GM23248 (cell line): ENCODE results near the gene SKAP2. TPM values are rescaled to one million over a fixed set of nuclear protein-coding genes. Genes with fewer than 3 reads are reported as not detected.

Experiments used
- DNase-seq: peaks from one replicate; pipeline ENCODE4 v3.0.0-alpha.2; 2015
- H2AFZ ChIP-seq: fragments of 200-600 bp; sonication (generic); 2 replicates; pipeline ENCODE4 v1.6.1; 2016; ENCODE audit warnings: antibody characterized with exemption
- H3F3A ChIP-seq: fragments of 200-600 bp; sonication (generic); 2 replicates; pipeline ENCODE4 v1.6.1; 2016; ENCODE audit warnings: mild to moderate bottlenecking, antibody characterized with exemption, mixed run types; ENCODE audit not compliant: insufficient read depth
- H3K27ac ChIP-seq: fragments of 200-600 bp; sonication (generic); 2 replicates; pipeline ENCODE4 v1.5.1; 2016; ENCODE audit warnings: mild to moderate bottlenecking
- H3K27me3 ChIP-seq: fragments of 200-600 bp; sonication (generic); replicated peaks from 2 replicates; pipeline ENCODE4 v1.6.1; 2016; ENCODE audit warnings: mild to moderate bottlenecking; ENCODE audit not compliant: insufficient read depth
- H3K36me3 ChIP-seq: fragments of 200-600 bp; sonication (generic); 2 replicates; pipeline ENCODE4 v1.6.1; 2016; ENCODE audit warnings: low read depth, mild to moderate bottlenecking
- H3K4me1 ChIP-seq: fragments of 200-600 bp; sonication (generic); 2 replicates; pipeline ENCODE4 v1.6.1; 2016; ENCODE audit warnings: mild to moderate bottlenecking; ENCODE audit not compliant: insufficient read depth
- H3K4me2 ChIP-seq: fragments of 200-600 bp; sonication (generic); one replicate; pipeline ENCODE4 v1.6.1; 2016; ENCODE audit warnings: mild to moderate bottlenecking; ENCODE audit not compliant: unreplicated experiment
- H3K4me3 ChIP-seq: fragments of 200-600 bp; sonication (generic); 2 replicates; pipeline ENCODE4 v1.5.1; 2016; ENCODE audit warnings: mild to moderate bottlenecking
- H3K79me2 ChIP-seq: fragments of 200-600 bp; sonication (generic); 2 replicates; pipeline ENCODE4 v1.6.1; 2016; ENCODE audit warnings: mild to moderate bottlenecking; ENCODE audit not compliant: insufficient read depth
- H3K9ac ChIP-seq: fragments of 200-600 bp; sonication (generic); 2 replicates; pipeline ENCODE4 v1.6.1; 2016; ENCODE audit warnings: mild to moderate bottlenecking
- H3K9me2 ChIP-seq: fragments of 200-600 bp; sonication (generic); 2 replicates; pipeline ENCODE4 v1.6.1; 2016; ENCODE audit warnings: mixed run types, mild to moderate bottlenecking, moderate library complexity; ENCODE audit not compliant: insufficient read depth
- H3K9me3 ChIP-seq: fragments of 200-600 bp; sonication (generic); one replicate; pipeline ENCODE4 v1.6.1; 2017; ENCODE audit warnings: low read depth
- H4K20me1 ChIP-seq: fragments of 200-600 bp; sonication (generic); 2 replicates; pipeline ENCODE4 v1.6.0; 2016; ENCODE audit not compliant: insufficient read depth
- EZH2 ChIP-seq: fragments of 200-600 bp; sonication (generic); IDR thresholded peaks from 2 replicates; pipeline ENCODE4 v1.6.1; 2018; ENCODE audit warnings: antibody characterized with exemption, mild to moderate bottlenecking; ENCODE audit not compliant: insufficient read depth, poor library complexity, severe bottlenecking
- EZH2phosphoT487 ChIP-seq: fragments of 200-600 bp; sonication (generic); IDR thresholded peaks from 2 replicates; pipeline ENCODE4 v1.6.1; 2018; ENCODE audit warnings: antibody characterized with exemption, moderate library complexity, mild to moderate bottlenecking, low read depth; ENCODE audit not compliant: insufficient read depth
- WGBS, 2 experiments: methylation state at CpG; one replicate each; pipeline ENCODE4 v1.1.6; 2015 to 2017; ENCODE audit warnings: low lambda C conversion rate in 2 of 2, low coverage in 1 of 2; ENCODE audit errors: missing lambda C conversion rate in 2 of 2; 5-methylcytosine and 5-hydroxymethylcytosine counted together
- in situ Hi-C: fragments of 300-500 bp; cut with MboI; formaldehyde crosslinking; loops from 2 replicates; pipeline ENCODE4 v1.15.0; 2020
- polyA plus RNA-seq: library from polyadenylated mRNA; unstranded; fragments of >200 nt; fragmentation: Nextera tagmentation; extraction: Ambion mirVana; gene quantifications from 2 replicates; pipeline ENCODE4 v1.2.1, GENCODE V29; 2016
- total RNA-seq: library from RNA; depleted of rRNA; stranded (reverse); fragments of >200 nt; shearing (Covaris generic); gene quantifications from 2 replicates; pipeline ENCODE4 v1.2.3, GENCODE V29; 2014

Gene SKAP2
- total and polyA plus RNA-seq, 2 experiments from 2014 or later: 18.7 to 28.9 TPM

GRCh38 chr7:26627891-26628341, 236.5 kb downstream of the SKAP2 start:
- no peak for DNase-seq
- TF ChIP-seq EZH2phosphoT487 (no peak), EZH2 (no peak)
- Histone ChIP-seq H3K4me1 (no peaks in the 10 kb centered on the region), H3K4me3 (no peak overlapping the region), H3K79me2 (no peaks in the 10 kb centered on the region), H3K27me3 (no peaks in the 10 kb centered on the region), H3K9ac (no peak overlapping the region), H3K9me2 (no peaks in the 10 kb centered on the region), H3K4me2 (no peak overlapping the region), H2AFZ (no peak overlapping the region), H3K9me3 (no peaks in the 10 kb centered on the region), H3K27ac (no peak overlapping the region), H3K36me3 (no peaks in the 10 kb centered on the region), H3F3A (no peaks in the 10 kb centered on the region), H4K20me1 (no peaks in the 10 kb centered on the region)
- in situ Hi-C loops: no loop called here
- WGBS, 2 experiments: 64 to 66% methylated on average over 11 of the region's 11 CpGs

- Histone ChIP-seq H3K27ac (no peak overlapping the region), H3K4me2 (no peak overlapping the region), H3F3A (no peaks in the 10 kb centered on the region), H3K36me3 (no peaks in the 10 kb centered on the region), H4K20me1 (no peaks in the 10 kb centered on the region), H3K9me2 (no peaks in the 10 kb centered on the region), H3K79me2 (no peaks in the 10 kb centered on the region), H2AFZ (no peak overlapping the region), H3K9me3 (no peaks in the 10 kb centered on the region), H3K27me3 (no peaks in the 10 kb centered on the region), H3K4me1 (no peaks in the 10 kb centered on the region), H3K9ac (no peak overlapping the region), H3K4me3 (no peak overlapping the region)
- TF ChIP-seq EZH2: no peak
- in situ Hi-C loops: no loop called here
- WGBS, 2 experiments: 67% methylated on average over 10 of the region's 10 CpGs
- no peak for DNase-seq
Observed at GRCh38 chr7:26627221-26627620, 237.2 kb downstream of the SKAP2 start.

- H3K9me2 ChIP-seq: no peaks in the 10 kb centered on the region
- no peaks in the 10 kb centered on the region for H4K20me1 ChIP-seq
- no peak overlapping the region for H3K4me3 ChIP-seq
- no peaks in the 10 kb centered on the region for H3K79me2 ChIP-seq
- no peak overlapping the region for H3K4me2 ChIP-seq
- TF ChIP-seq EZH2phosphoT487: no peak
- TF ChIP-seq EZH2: no peak
- H2AFZ ChIP-seq: no peak overlapping the region
- H3K27ac ChIP-seq: no peak overlapping the region
- 58 to 62% methylated on average over 2 of the region's 2 CpGs for WGBS, 2 experiments
- DNase-seq: no peak
- in situ Hi-C loops: no loop called here
- H3F3A ChIP-seq: no peaks in the 10 kb centered on the region
- H3K9ac ChIP-seq: no peak overlapping the region
- no peaks in the 10 kb centered on the region for H3K4me1 ChIP-seq
- no peaks in the 10 kb centered on the region for H3K9me3 ChIP-seq
- H3K27me3 ChIP-seq: no peaks in the 10 kb centered on the region
- no peaks in the 10 kb centered on the region for H3K36me3 ChIP-seq
Observed at GRCh38 chr7:26626687-26627086, 237.7 kb downstream of the SKAP2 start.

- no peaks in the 10 kb centered on the region for H3K36me3 ChIP-seq
- H2AFZ ChIP-seq: no peak overlapping the region
- H3K27ac ChIP-seq: no peak overlapping the region
- no peaks in the 10 kb centered on the region for H4K20me1 ChIP-seq
- H3K27me3 ChIP-seq: no peaks in the 10 kb centered on the region
- no peaks in the 10 kb centered on the region for H3F3A ChIP-seq
- DNase-seq: no peak
- TF ChIP-seq EZH2 (no peak), EZH2phosphoT487 (no peak)
- H3K4me3 ChIP-seq: no peak overlapping the region
- H3K4me1 ChIP-seq: no peaks in the 10 kb centered on the region
- no peak overlapping the region for H3K4me2 ChIP-seq
- WGBS, 2 experiments: 54 to 60% methylated on average over 8 of the region's 8 CpGs
- no peak overlapping the region for H3K9ac ChIP-seq
- no peaks in the 10 kb centered on the region for H3K9me2 ChIP-seq
- no peaks in the 10 kb centered on the region for H3K79me2 ChIP-seq
- in situ Hi-C loops: no loop called here
- no peaks in the 10 kb centered on the region for H3K9me3 ChIP-seq
Observed at GRCh38 chr7:26626156-26626555, 238.2 kb downstream of the SKAP2 start.

GRCh38 chr7:26625286-26625685, 239.1 kb downstream of the SKAP2 start:
- Histone ChIP-seq H2AFZ (no peak overlapping the region), H3K79me2 (no peaks in the 10 kb centered on the region), H3K4me1 (no peaks in the 10 kb centered on the region), H3K27ac (no peak overlapping the region), H3K9me2 (no peaks in the 10 kb centered on the region), H3K9ac (no peak overlapping the region), H3F3A (no peaks in the 10 kb centered on the region), H3K36me3 (no peaks in the 10 kb centered on the region), H4K20me1 (no peaks in the 10 kb centered on the region), H3K27me3 (no peaks in the 10 kb centered on the region), H3K4me3 (no peak overlapping the region), H3K4me2 (no peak overlapping the region), H3K9me3 (no peaks in the 10 kb centered on the region)
- in situ Hi-C loops: no loop called here
- WGBS, 2 experiments: 53 to 59% methylated on average over 4 of the region's 4 CpGs
- no peak for TF ChIP-seq EZH2
- TF ChIP-seq EZH2phosphoT487: no peak
- DNase-seq: no peak
